GM18511 (cell line): ENCODE results near the gene SOS1.
"Not testable (repeated sequence)": the region's sequence is repeated elsewhere in the genome, so short reads cannot be mapped to it uniquely, and the experiment has no call there.

Experiments
- ATAC-seq: cut with Tn5 transposase; IDR thresholded peaks from one replicate; pipeline ENCODE4 v1.9.1; 2021; ENCODE audit warnings: mild to moderate bottlenecking, moderate library complexity; ENCODE audit not compliant: unreplicated experiment

Gene SOS1

GRCh38 chr2:39107724-39108273 lies 13.1 kb downstream of the SOS1 start:
- ATAC-seq = no peak

DNA sequence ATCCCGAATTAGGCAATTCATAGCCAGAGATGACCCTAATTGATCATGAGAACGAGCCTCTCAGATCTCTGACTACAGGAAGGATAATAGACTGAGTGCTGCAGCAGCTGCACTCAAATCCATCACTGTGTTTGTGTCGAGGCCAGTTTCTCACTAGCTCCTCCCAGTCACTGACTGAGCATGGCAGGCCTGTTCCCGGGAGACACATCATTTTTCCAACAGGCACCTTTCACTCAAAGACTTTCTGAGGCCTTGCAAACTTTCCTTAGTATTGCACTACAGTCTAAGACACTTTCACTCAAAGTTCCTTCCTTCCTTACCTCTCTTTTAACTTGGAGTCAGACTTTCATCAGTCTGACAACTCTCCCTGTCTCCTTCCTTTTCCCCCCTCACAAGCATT lies 13.7 kb downstream of the SOS1 start:
- no peak for ATAC-seq

- peak; percentile 74 for ATAC-seq
Observed at GRCh38 chr2:39099870-39100728, 20.8 kb downstream of the SOS1 start.

GRCh38 chr2:39099310-39099869 lies 21.5 kb downstream of the SOS1 start:
- ATAC-seq = no peak

- no peak for ATAC-seq
Observed at GRCh38 chr2:39095624-39096023, 25.2 kb downstream of the SOS1 start.

DNA sequence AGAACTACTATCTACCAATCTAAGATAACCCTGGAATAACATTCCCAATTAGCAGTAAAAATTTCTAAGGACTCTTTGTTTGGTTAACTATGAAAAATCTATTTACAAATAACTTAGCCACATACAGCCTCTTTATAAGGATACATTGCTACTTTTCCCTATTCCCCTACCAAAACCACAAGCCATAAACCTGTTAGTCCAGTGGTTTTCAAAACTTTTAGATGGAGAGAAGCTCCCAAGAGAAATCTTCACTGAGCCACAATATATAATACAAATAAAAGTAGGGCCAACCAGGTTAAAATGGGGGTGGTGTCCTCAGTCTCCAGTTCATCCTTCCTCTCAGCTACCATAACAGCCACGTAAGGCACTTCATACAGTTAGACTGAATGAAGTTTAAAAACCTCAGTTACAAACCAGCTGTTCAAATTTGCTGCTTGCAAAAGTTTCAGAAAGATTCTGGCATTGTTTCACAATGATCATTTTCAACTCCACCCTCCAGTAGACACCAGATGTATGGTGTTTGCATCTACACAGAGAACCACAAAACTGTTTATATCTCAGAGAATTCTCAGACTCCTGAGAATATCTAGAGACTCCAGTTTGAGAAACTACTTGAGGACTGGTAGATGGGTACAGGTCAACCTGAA lies 26.0 kb downstream of the SOS1 start:
- peak; percentile 88 for ATAC-seq

GRCh38 chr2:39093218-39093898 lies 27.5 kb downstream of the SOS1 start:
- no peak for ATAC-seq

DNA sequence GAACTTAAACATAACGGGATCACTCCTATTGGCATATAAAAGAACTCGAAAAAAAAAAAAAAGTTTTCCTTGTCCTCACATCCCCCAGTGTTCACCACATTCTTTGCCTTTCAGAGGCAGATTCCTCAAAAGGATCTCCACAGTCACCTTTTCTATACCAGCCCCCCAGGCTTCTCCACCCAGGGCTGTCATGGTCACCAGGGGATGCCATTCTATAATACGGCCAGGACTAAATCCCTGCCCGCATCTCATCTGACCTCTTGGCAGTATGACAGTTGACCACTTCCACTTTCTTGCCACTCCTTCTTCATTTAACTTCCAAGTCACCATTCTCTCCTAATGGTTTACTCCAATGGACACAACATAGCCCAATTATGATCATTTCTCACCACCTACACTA lies 29.3 kb downstream of the SOS1 start:
- no peak for ATAC-seq

- ATAC-seq = no peak
Observed at GRCh38 chr2:39091063-39091462, 29.8 kb downstream of the SOS1 start.

GRCh38 chr2:39080152-39080551 lies 40.7 kb downstream of the SOS1 start:
- no peak for ATAC-seq

DNA sequence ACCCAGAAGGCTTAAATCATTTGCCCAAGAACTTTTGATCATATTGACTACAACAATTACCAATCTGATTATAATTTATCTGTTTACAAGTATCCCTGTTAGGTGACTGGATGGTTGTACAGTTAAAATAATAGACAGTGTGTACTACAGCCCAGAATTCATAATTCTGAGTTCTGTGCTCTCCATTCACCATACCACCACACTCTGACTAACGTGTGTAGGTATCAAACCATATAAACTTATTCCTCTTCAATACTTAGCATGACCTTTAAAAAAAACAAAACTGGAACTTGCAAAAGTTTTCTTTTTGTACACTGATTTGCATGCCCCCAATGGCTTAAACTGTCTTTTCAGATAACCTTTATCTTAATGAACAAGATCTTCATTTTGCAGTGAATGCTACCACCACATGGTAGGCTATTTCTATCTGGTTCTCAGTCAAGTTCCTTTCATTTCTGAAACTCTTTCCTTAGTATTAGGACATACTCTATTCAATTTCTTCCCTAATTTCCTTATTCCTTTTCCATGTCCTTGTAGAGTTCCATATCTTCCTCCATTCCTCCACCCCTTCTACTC lies 50.9 kb downstream of the SOS1 start:
- no peak for ATAC-seq

GRCh38 chr2:39069136-39069515 lies 51.7 kb downstream of the SOS1 start:
- no peak for ATAC-seq

DNA sequence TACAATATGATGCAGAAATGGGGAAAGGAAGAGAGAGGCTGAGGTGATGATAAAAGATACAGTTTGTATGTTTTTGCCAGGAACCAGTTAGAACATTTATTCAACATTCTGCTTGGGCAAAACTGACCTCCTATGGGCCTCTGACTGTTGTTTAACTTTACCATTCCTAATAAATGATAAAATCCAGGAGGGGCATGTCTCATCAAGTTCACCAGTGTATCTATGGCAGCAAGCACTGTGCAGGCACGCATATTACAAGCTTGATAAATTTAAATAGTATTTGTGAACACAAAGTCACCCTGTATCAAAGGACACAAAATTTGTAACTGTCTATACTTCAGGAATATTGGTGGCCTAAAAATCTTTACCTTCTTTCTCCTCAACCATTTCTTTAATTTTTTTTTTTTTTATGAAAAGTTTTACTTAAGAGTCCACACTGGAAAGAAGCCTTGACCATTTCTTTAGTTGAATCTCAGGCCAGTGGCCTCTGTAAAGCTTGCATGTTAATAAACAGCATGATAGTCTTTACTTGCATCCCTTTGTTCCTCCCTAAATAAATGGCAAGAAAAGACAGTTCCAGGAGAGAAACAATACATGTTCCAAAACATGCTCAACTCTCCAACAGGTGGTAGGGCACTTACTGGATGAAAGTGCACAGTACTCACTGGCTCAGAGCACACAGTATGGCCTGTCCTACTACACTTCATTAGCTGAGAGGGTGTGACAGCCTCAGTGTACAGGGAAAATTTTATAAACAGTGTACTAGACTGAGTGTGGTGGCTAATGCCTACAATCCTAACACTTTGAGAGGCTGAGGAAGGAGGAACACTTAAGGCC lies 52.3 kb downstream of the SOS1 start:
- no peak for ATAC-seq

DNA sequence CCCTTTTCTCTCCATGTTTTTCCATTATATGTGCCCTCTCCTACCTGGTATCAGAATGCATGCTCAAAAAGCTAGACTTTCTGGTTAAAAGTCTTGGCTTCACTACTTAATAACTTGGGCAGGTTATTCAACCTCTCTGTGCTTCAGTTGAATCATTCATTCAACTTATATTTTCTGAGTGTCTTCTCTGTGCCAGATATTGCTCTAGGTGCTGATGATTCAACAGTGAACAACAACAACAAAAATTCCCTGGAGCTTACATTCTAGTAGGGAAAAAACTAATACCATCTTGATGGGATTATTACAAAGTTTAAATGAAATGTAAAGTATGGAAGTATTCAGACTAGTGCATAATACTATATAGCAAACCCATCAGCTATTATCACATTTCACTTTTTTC lies 55.2 kb downstream of the SOS1 start:
- no peak for ATAC-seq

GRCh38 chr2:39062320-39062719 lies 58.5 kb downstream of the SOS1 start:
- no peak for ATAC-seq

DNA sequence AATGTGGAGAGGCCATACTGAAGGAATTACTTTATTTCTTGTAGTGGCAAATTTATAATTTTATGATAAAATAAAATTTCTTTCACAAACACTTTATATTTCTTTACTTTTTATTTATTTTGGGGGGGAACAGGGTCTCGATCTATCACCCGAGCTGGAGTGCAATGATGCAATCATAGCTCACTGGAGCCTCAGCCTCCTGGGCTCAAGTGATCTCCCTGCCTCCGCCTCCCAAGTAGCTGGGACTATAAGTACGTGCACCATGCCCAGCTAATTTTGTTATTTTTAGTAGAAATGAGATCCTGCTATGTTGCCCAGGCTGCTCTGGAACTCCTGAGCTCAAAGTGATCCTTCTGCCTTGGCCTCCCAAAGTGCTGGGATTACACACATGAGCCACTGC lies 59.6 kb downstream of the SOS1 start:
- ATAC-seq = no peak

DNA sequence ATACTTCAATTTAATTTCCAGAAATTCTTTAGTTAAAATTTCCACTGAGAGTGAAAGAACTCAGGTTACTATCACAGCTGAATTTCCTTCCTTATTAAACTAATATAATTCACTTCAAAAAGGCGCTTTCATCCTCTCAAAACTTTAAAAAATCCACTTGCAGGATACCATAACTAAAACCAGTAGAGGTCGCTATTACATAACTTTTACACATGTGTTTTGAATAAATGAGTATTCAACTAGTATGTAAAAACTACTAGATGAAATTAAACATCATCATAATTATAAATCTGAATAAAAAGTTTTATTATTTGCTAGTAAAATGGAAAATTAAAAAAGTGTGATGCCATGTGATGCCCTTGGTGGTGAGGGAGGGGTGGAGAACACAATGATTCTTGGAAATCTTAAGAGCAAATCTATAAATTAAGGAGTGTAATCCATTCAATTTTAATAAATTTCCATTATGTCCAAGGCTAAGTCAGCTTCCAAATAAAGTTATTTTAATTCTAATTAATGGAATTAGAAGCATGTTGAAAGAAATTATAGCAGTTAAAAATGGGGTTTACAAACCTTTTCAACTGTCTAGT lies 61.4 kb downstream of the SOS1 start:
- ATAC-seq = no peak

- ATAC-seq = no peak
Observed at GRCh38 chr2:39058101-39058500, 62.8 kb downstream of the SOS1 start.

- not testable (repeated sequence) for ATAC-seq
Observed at GRCh38 chr2:39052665-39053064, 68.2 kb downstream of the SOS1 start.

GRCh38 chr2:39050109-39050508 lies 70.7 kb downstream of the SOS1 start:
- no peak for ATAC-seq
